Retinal pigment epithelial cell (primary cell): ENCODE measurements around the gene PCBD2.

Source experiments
- DNase-seq: peaks from one replicate; pipeline ENCODE4 v3.0.0-alpha.2; 2010; ENCODE audit warnings: low read depth
- H3K4me3 ChIP-seq: 2 replicates; pipeline ENCODE4 v1.5.1; 2011; ENCODE audit warnings: mild to moderate bottlenecking, low read length, control low read depth, moderate library complexity
- CTCF ChIP-seq: conservative IDR thresholded peaks from 2 replicates; pipeline ENCODE4 v1.5.1; 2011; ENCODE audit warnings: low read depth, low read length, control low read depth, inconsistent platforms

Gene PCBD2

DNA sequence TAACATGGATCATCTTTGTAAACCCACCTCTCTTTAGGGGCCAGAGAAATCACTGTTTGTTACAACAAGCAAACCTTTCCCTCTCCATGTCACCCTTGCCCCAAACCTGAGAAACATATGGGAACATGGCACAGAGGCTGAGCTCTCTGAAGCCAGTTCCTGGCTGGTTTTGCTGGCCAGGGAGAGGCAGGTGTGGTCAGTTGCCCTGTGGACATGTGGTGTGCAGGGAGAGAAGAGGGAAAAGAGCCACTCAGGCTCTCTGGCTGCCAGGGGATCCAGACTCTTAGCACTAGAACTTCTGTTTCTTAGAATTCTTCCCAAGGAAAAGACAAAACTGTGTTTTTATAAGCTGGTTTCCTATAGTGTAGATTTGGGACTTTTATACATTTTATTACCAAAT, 58.2 kb downstream of the PCBD2 start:
- TF ChIP-seq CTCF = no peak
- no peak for DNase-seq
- no peak overlapping the region for H3K4me3 ChIP-seq

GRCh38 chr5:134964359-134965270, 59.7 kb downstream of the PCBD2 start:
- DNase-seq = no peak
- no peak overlapping the region for H3K4me3 ChIP-seq
- TF ChIP-seq CTCF = no peak

DNA sequence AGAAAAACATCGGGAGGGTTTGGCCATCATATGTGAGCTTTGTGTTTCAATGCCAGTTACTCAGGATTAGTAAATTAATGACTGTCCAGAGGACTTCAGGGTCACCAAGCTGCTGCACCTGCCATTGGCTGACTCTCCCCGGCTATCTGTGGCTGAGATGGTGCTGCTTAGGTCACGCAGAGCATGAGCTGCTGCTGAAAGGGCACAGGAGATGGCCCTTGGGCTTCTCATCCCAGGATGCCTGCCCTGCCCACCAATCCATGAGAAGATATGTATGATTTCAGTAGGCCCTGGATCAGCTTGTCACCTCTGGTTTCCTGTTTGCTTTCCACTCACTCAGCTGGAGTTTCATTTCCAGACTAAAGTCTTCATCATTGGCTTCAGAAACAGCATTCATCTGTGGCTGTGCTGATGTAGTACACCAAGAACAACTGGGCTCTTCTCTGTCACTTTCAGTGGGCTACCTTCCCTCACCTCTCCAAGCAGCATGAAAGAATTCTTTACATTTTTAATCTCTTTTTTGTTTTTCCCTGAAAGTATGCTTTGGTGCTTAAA, 60.4 kb downstream of the PCBD2 start:
- no peak for DNase-seq
- no peak overlapping the region for H3K4me3 ChIP-seq
- TF ChIP-seq CTCF = no peak

DNA sequence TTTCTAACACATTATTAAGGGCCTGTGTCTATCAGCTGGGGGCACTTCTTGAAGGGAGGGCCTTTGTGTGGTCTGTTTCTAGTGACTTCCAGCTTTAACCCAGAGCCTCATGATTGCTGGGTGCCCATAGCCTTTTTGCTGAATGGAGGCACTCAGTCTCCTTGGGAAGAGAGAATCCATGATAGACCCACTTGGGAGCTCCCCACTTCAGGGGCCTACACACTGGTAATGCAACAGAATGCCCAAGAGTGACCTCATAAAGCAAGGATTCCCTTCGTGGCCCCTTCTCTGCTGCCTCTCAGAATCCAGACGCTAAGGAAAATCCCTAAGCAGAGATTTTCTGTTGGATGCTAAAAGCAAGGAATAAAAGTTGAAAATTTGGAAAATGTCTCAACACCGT, 62.7 kb downstream of the PCBD2 start, which contains the start of gene CATSPER3:
CATSPER3 (plus strand) TSS at position 301 of the 400 bp plus-strand sequence; CDS start at position 386, 85 bp downstream.
- DNase-seq = no peak
- no peak for TF ChIP-seq CTCF
- H3K4me3 ChIP-seq = no peak within 1 kb of the TSS

DNA sequence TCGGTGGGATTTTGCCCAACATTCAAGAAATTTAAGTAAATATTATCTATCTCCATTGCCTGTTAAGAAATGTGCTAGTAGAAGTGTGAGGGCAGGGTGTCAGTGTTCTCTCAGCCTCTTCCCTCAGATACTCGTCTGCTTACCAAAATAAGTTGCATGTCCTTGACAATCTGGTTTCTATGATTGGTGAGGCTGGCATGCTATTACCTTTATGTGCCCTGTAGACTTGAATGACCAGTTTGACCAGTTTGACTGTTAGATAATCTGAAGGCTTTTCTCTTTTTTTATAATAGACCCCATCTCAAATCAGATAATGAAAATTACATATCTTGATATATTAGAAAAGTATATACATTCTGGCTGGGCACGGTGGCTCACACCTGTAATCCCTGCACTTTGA, 63.1 kb downstream of the PCBD2 start:
- H3K4me3 ChIP-seq = no peak overlapping the region
- no peak for TF ChIP-seq CTCF
- DNase-seq = no peak

GRCh38 chr5:134969166-134969565, 64.2 kb downstream of the PCBD2 start:
- TF ChIP-seq CTCF = no peak

More at GRCh38 chr5:134969166-134969565, 64.2 kb downstream of the PCBD2 start:
- DNase-seq = no peak
- H3K4me3 ChIP-seq = no peak overlapping the region
